SU-DHL-6 (cell line): ENCODE results near the gene GABRR1.

Source experiments
- H2AFZ ChIP-seq: fragments of 200-600 bp; sonication (generic); 2 replicates; pipeline ENCODE4 v1.6.1; 2014; ENCODE audit warnings: low read depth, mild to moderate bottlenecking, moderate library complexity, mixed read lengths, antibody characterized with exemption, low read length; ENCODE audit not compliant: severe bottlenecking
- H3F3A ChIP-seq: fragments of 200-600 bp; shearing (Covaris generic); 2 replicates; pipeline ENCODE4 v1.6.0; 2016; ENCODE audit warnings: antibody characterized with exemption, mild to moderate bottlenecking; ENCODE audit not compliant: insufficient read depth
- H3K27ac ChIP-seq: fragments of 200-600 bp; sonication (generic); 2 replicates; pipeline ENCODE4 v1.5.1; 2016; ENCODE audit warnings: low read depth, mild to moderate bottlenecking, low read length, moderate library complexity, mixed read lengths
- H3K27me3 ChIP-seq: fragments of 200-600 bp; sonication (generic), shearing (Covaris generic); 2 replicates; pipeline ENCODE4 v1.6.0; 2014; ENCODE audit warnings: mild to moderate bottlenecking, low read length
- H3K36me3 ChIP-seq: fragments of 200-600 bp; sonication (generic); 2 replicates; pipeline ENCODE4 v1.6.1; 2014; ENCODE audit warnings: mild to moderate bottlenecking, low read length, mixed read lengths
- H3K4me2 ChIP-seq: fragments of 300-600, 200-600 bp; shearing (Covaris generic), sonication (generic); 2 replicates; pipeline ENCODE4 v1.6.0; 2014; ENCODE audit warnings: low read length, low read depth, mild to moderate bottlenecking; ENCODE audit not compliant: poor library complexity, severe bottlenecking
- H3K4me3 ChIP-seq: fragments of 200-600 bp; sonication (generic); 2 replicates; pipeline ENCODE4 v1.5.1; 2014; ENCODE audit warnings: antibody characterized with exemption, low read length, mild to moderate bottlenecking, mixed read lengths; ENCODE audit not compliant: insufficient read depth, poor library complexity, severe bottlenecking
- H3K79me2 ChIP-seq: fragments of 200-600 bp; sonication (generic); 2 replicates; pipeline ENCODE4 v1.6.1; 2014; ENCODE audit warnings: mild to moderate bottlenecking, low read length, moderate library complexity; ENCODE audit not compliant: insufficient read depth
- H3K9ac ChIP-seq: fragments of 200-600 bp; sonication (generic); 2 replicates; pipeline ENCODE4 v1.7.0; 2014; ENCODE audit warnings: mild to moderate bottlenecking, low read length
- H3K9me2 ChIP-seq: fragments of 200-600 bp; sonication (generic); replicated peaks from 2 replicates; pipeline ENCODE4 v1.6.1; 2014; ENCODE audit warnings: low read length; ENCODE audit not compliant: insufficient read depth
- H3K9me3 ChIP-seq: fragments of 200-600 bp; sonication (generic); 2 replicates; pipeline ENCODE4 v1.6.1; 2014; ENCODE audit warnings: low read length, mixed read lengths; ENCODE audit not compliant: insufficient read depth
- H4K20me1 ChIP-seq: fragments of 200-600 bp; sonication (generic); 2 replicates; pipeline ENCODE4 v1.6.1; 2014; ENCODE audit warnings: low read depth, mild to moderate bottlenecking, antibody characterized with exemption, low read length, moderate library complexity, mixed read lengths
- CTCF ChIP-seq: fragments of 200-600 bp; sonication (generic); IDR thresholded peaks from one replicate; pipeline ENCODE4 v1.5.1; 2017; ENCODE audit warnings: antibody characterized with exemption, mild to moderate bottlenecking, low read length, moderate library complexity; ENCODE audit not compliant: insufficient read depth, poor library complexity, severe bottlenecking
- EZH2phosphoT487 ChIP-seq: fragments of 200-600 bp; sonication (generic), shearing (Covaris generic); conservative IDR thresholded peaks from 2 replicates; pipeline ENCODE4 v1.6.1; 2018; ENCODE audit warnings: mild to moderate bottlenecking, antibody characterized with exemption, low read length, moderate library complexity, mixed read lengths

Gene GABRR1

GRCh38 chr6:89257346-89257745 lies 40.2 kb upstream of the GABRR1 start:
- Histone ChIP-seq H3K9me2 (no peaks in the 10 kb centered on the region), H3K27ac (no peak overlapping the region), H3K4me2 (no peak overlapping the region), H4K20me1 (no peaks in the 10 kb centered on the region), H2AFZ (no peak overlapping the region), H3F3A (no peaks in the 10 kb centered on the region), H3K9me3 (no peaks in the 10 kb centered on the region), H3K79me2 (no peaks in the 10 kb centered on the region), H3K4me3 (no peak overlapping the region), H3K27me3 (no peaks in the 10 kb centered on the region), H3K9ac (no peak overlapping the region), H3K36me3 (no peaks in the 10 kb centered on the region)
- no peak for TF ChIP-seq EZH2phosphoT487
- TF ChIP-seq CTCF, result no peak

GRCh38 chr6:89255417-89255816 lies 38.3 kb upstream of the GABRR1 start:
- no peaks in the 10 kb centered on the region for H3F3A ChIP-seq
- no peaks in the 10 kb centered on the region for H3K79me2 ChIP-seq
- H3K9me3 ChIP-seq, result no peaks in the 10 kb centered on the region
- TF ChIP-seq CTCF (no peak), EZH2phosphoT487 (no peak)
- H3K9me2 ChIP-seq, result no peaks in the 10 kb centered on the region
- no peaks in the 10 kb centered on the region for H4K20me1 ChIP-seq
- H3K4me2 ChIP-seq, result no peak overlapping the region
- no peaks in the 10 kb centered on the region for H3K36me3 ChIP-seq
- no peak overlapping the region for H3K4me3 ChIP-seq
- no peak overlapping the region for H2AFZ ChIP-seq
- H3K27ac ChIP-seq, result no peak overlapping the region
- no peak overlapping the region for H3K9ac ChIP-seq
- no peaks in the 10 kb centered on the region for H3K27me3 ChIP-seq

- Histone ChIP-seq H3K27me3 (no peaks in the 10 kb centered on the region), H2AFZ (no peak overlapping the region), H3K9ac (no peak overlapping the region), H3K79me2 (no peaks in the 10 kb centered on the region), H3K36me3 (no peaks in the 10 kb centered on the region), H3K9me2 (no peaks in the 10 kb centered on the region), H3K4me2 (no peak overlapping the region), H3K9me3 (no peaks in the 10 kb centered on the region), H3K27ac (no peak overlapping the region), H4K20me1 (no peaks in the 10 kb centered on the region), H3F3A (no peaks in the 10 kb centered on the region), H3K4me3 (no peak overlapping the region)
- no peak for TF ChIP-seq CTCF
- no peak for TF ChIP-seq EZH2phosphoT487
Observed at GRCh38 chr6:89254569-89254968, 37.4 kb upstream of the GABRR1 start.
